GM21515 (cell line): Measurements from ENCODE around the gene SMARCB1.

Source experiments
- ATAC-seq: cut with Tn5 transposase; IDR thresholded peaks from one replicate; pipeline ENCODE4 v1.9.1; 2021; ENCODE audit not compliant: unreplicated experiment

Gene SMARCB1

DNA sequence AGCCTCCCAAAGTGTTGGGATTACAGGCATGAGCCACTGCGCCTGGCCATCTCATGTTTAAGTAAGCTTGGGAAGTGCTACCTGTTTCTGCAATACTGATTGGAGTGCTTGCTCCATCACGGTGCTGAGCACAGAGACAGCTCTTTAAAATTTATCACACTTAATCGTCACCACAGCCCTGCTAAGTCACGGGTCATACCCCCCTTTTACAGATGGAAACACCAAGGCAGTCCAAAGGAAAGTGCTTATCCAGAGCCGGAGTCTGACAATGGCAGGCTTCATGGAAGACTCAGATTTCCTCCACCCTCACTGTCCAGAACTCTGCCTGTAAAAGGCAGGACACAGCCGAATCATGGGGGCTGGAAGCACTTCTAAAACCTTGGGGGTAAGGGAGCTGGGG lies 26.7 kb upstream of the SMARCB1 start:
- no peak for ATAC-seq

DNA sequence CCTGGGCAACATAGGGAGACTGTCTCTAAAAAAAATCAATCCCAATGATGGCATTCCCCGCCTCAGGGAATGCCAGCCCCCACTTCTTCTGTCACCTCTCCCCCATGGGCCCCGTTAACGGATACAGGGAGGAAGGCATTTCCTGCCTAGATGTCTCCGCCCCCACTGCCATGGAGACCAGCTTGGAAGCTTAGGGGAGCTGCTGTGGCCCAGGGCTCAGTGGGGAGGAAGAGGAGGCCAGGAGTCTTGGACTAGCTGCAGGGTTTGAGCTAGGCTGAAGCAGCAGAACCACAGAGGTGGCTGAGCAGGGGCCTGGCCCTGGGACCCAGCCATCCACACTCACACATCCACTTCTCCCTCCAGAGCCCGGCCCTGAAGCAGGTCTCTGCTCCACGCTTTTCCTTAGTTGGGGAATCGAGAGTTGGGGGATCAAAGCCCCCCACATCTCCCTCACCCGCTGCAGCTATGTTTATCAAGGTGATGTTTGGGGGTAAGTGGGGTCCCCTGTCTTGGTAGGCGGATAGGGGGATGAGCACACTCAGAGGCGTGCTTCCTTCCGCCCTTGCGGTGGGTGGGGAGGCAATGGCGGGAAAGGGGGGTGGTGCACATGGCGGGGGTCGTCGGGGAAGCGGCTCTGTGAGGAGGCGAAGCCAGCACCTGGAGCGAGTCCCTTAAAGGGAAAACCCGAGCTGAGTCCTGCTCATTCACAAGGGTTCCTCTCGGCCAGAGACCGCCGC lies 23.8 kb upstream of the SMARCB1 start, which contains the start of gene C22orf15:
TSS of gene C22orf15 (plus strand) at position 149 of the 737 bp plus-strand sequence. CDS start at position 466, 317 bp downstream.
- ATAC-seq = no peak

DNA sequence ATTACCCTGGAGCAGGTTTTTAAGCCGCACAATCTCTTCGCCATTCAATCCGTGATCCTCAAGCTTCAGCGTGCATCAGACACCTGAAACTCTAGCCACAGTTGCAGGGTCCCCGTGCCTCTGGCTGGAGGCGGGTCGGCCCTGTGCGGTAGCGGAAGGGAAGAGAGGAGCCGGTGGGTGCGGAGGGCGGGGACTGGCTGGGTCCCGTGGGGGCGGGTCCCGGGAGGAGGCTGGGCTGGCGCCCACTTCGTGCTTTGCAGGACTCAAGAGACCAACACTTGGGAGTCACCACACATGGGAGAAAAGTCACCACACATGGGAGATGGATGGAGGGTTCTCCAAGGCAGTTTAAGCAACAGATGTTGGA lies 23.2 kb upstream of the SMARCB1 start:
- ATAC-seq = no peak

DNA sequence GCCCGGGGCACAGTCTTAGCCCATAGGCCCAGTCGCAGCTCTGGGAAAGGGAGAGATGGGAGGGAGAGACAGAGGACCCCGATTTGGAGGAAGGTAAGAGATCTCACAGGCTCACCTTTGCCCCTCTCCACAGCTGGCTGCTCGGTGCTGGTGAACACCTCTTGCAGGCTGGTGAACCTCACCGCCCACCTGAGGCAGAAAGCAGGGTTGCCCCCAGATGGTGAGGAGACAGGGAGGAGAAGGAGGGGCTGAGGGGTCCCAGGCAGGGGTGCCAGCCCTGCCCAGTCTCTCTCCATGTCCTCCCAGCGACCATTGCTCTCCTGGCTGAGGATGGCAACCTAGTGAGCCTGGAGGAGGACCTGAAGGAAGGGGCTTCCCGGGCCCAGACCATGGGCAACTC lies 22.8 kb upstream of the SMARCB1 start:
- ATAC-seq = no peak

DNA sequence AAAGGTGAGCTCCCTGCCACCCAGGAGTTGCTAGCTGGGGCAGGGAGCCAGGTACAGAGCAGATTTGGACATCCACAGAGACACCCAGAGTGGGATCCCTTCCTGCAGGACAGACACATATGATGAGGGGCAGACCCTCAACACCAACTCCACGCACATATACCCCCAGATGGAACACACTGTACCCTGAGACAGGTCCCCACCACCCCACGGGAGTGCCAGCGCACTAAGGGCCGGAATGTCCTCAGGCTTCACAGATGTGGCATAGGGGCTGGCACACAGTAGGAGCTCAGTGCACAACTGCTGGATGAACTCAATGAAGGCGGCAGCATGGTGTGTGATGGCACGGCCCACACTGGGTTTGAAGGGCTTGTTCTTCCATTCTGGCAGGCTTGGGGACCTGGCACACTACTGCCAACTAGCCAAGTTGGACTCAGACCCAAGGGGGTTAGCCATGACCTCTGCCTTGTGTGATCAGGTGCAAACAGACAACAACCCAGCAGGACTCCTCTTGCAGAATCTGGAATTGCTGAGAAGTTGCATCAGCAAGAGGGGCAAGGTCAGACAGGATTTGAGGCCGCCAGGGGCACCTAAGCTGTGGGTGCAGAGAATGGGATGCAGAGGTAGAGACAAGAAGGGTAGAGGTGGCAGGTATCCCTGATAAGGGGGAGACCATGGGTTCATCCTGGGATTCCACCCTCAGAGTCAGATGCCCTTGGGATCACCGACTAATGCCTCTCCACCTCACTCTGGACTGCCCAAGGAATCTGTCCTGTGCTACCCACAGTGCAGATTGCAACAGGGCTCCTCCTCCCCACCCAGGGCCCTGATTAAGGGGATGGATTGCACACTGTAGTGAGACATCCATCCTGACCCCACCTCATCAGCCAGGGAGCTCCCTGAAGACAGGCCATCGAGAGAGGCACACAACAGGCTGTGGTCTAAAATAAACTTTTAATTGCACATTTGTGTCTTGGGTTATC lies 21.6 kb upstream of the SMARCB1 start:
- no peak for ATAC-seq

DNA sequence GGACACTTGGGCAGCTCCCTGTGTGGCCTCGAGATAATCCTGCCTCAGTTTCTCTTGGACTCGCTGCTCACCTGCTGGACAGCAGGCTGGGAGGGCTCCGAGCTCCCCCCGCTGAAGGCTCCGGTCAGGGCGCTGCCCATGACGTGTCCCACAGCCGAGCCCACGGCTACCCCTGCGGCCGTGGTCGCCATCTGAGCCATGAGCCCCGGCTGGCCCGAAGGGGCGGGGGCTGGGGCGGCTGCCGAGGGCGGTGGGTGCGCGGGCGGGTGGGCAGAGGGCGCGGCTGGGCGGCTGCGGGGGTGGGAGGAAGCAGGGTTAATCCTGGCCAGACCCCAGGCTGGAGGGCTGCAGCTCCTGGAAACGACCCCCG lies 19.5 kb upstream of the SMARCB1 start:
- ATAC-seq = no peak

DNA sequence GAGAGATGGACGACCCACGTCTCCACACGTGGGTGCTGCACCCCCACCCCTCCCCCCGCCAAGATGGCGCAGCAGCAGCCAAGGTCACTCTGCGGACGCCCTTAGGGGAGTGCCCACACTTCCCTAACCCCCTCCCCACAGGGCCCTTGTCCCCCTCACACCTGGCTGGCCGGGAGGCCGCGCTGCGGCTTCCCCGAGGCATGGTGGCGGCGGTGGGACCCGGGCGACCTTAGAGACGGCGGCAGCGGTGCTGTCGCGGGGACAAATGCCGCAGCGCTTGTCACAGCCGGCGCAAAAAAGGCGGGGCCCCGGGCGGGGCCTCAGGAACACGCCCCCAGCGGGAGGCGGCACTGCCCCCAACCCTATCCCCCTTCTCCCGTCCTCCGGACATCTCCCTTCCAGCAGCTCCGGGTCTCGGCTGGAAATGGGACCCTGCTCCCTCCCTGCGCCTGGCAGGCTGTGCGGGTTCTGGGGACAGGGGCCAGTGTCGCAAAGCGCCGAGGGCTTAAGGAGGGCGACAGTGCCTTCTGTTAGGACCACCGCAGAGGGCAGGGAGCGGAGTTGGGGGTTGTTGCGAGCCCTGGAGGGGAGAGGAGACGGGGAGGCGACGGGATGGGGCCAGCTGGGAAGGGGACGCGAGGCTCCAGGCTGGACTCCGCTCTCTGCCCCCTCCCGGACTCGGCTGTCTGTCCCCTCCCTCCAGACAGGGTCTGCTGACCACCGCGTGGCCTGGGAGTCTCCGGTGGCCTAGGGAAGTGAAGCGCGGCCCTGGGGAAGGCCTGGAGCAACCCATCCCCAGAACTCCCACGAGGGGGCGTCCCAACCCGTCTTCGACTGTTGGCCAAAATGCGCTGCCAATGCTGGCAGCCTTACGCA lies 18.9 kb upstream of the SMARCB1 start, which contains the start of gene CHCHD10:
TSS of gene CHCHD10 (minus strand) at position 300 of the 876 bp plus-strand sequence. CDS start at position 202, 98 bp downstream.
- no peak for ATAC-seq

DNA sequence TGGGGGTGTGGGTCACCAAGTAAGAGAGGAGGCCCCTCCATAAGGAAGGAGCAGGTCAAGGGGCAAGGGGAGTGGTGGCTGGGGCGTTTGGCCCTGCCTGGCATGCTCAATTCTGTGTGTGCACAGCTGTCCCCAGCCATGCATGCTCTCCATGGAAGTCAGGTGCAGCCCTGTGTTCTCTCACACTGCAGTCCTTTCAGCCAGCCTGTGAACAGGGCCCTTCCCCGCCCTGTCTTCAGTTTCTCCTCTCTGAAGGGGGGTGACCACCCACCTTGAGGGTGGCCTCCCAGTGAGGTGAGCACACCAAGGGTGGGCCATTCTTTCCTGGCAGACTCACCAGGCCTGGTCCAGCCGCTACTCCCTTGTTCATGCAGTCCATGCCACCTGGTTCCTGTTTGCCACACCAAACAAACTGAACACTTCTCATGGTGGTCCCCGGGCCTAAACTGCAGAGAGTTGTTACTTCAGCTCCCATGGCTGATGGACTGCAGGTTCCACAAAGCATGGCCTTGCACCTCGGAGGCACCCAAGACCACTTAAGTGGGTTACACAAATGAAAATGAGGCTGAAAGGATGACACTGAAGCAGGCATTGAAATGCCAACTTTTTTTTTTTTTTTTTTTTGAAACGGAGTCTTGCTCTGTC lies 17.3 kb upstream of the SMARCB1 start:
- no peak for ATAC-seq

DNA sequence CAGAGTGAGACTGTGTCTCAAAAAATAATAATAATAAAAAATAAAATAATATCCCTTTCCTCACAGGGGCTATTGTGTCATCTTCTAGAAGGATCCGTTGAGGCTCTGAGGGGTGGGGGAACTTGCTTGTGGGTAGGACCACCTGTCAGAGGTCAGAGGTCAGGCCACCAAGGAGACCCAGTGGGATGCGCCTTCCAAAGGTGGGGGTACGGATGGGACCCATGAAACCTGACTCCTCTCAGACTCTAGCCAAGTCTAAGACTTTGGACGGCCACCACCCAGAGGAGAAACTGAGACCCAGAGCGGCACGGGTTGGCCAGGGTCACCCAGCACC lies 14.5 kb upstream of the SMARCB1 start:
- ATAC-seq = no peak

DNA sequence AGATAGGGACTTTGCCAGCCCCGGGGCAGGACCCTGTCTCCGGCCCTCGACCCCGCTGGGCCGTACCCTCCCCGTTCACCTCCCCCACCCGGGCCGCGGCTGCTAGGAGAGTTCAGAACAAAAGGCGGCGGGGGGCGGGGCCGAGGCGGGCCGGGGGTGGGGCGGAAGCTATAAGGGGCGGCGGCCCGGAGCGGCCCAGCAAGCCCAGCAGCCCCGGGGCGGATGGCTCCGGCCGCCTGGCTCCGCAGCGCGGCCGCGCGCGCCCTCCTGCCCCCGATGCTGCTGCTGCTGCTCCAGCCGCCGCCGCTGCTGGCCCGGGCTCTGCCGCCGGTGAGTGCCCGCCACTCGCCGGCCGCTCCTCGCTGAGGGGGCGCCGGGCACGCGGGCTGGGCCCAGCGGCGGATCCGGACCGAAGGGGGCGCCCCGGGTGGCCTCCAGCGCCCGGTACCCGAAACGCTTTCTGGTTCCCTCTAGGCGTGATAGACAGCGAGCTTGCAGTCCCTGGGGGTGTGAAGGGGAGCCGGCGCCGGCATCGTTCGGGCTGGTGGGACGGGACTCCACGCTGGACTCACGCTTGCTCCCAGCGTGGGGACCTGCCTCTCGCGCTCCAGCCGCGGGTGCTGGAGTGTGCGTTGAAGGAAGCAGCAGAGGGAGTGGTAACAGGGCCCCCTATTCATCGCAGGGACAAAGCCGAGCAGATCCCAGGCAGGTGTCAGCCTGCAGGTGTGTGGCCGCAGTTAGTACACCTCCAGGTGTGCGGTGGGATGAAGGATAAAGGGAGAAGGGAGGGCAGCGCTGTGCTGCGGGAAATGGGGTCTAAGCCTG lies 13.9 kb upstream of the SMARCB1 start, which contains the start of gene MMP11:
TSS of gene MMP11 (plus strand) at position 201 of the 825 bp plus-strand sequence. CDS start at position 223, 22 bp downstream.
- no peak for ATAC-seq

DNA sequence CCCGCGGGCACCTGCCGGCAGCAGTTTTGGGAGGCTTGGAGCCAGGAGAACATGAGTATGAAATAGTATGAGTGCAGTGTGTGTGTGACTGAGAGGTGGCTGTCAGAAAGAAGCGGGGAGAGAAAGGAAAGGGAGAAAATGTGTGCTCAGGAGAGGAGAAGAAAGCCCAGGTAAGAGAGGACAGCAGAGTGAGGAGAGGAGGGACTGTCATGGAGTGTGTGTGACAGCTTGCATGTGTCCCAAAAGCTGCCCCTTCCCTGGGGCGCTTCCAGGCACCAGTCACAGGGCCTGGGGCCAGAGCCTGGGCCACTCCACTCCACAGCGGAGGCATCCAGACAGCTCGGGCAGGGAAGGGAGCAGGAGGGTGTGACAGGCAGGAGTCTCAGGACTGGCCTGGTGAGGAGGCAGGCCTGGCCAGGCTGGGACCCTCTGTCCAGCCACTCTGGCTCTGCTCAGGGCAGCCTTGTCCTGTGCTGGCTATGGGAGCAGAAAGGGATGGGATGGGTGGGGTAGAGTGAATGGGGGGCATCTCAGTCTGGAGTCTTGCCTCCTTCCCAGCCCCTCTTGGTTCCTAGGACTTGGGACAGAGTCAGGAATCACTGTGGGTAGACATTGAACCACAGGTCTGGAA lies 13.2 kb upstream of the SMARCB1 start:
- ATAC-seq = no peak

DNA sequence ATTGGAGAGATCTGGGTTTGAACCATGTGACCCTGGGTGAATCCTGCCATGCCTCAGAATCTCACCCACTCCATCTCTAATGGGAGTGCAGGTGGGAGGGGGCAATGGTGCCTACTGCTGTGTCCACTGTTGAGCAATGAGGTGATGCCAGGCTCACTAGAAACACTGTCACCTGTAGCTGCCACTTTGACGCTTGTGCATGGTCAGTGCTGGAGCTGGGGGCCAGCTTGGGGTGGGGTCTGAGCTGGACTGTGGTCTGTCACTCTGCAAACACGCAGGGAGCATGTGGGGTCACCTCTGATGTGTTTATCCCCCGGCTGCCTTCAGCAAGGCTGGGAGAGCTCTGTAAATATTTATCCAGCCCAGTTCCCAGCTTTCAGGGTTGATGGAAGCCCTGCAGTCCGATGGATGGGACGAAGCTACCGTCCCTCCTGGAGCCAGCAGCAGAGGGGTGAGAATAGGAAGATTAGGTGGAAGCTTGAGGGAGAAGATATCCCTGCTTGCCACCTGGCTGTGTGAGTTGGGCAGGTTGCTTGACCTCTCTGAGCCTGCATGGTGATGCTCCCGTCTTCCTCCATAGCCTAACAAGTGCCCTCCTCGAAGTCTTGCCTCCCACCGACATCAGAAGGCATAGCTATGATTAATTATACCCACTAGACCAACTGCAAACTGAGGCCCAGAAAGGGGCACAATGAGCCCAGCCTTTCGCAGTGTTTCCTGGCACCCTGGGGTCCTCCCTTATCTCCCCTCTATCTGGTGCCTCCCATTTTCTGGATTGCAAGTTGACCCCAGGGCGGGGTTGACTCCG lies 12.4 kb upstream of the SMARCB1 start:
- ATAC-seq = no peak

DNA sequence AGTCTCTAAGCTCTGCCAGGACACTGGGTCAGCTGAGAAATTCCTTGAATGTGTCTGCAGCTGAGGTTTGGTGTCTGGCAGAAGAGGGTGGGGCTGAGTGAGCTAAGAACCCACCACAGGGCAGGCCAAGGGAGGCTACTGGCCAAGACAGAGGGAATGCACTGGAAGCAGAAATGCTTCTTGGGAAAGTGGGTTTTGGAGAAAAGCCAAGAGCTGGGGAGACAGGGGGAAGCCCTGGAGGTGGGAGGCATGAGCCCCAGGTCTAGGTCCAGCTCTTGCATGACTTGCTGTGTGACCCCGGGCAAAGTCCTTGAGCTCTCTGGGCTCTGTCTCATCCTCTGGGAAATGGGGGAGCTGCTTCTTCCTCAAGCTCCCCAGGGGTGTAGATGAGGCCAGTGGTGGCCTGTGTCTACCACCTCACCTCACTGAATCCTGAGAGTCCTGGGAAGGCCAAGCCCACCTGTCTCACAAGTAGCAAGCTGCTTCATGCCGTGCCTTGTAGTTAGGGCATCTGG lies 11.8 kb upstream of the SMARCB1 start:
- no peak for ATAC-seq

DNA sequence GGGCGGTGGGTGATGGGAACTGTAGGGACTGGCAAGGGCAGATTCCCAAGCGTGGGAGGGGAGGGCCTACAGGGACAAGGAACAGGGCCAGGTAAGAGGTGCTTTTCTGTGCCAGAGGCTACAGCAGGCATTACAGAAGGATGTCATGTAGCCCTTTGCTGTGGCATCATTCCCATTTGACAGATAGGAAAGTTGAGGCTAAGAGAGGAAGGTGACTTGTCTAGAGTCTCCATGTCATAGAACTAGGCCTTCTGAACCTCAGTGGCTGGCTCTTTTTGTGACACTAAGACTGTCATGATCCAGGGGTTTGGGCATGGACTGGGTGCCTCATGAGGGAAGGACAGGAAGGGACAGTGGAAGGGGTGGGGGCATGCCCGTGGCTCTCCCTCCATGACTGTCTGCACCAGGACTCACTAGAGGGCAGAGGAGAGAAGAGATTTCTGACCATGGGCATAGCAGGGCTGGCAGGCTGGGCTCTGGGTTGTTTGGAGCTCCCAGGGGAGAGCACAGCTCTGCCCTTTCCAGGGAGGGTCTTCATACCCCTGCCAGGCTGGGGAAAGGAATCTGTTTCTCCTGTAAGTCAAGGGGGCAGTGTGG lies 10.9 kb upstream of the SMARCB1 start:
- ATAC-seq = no peak

DNA sequence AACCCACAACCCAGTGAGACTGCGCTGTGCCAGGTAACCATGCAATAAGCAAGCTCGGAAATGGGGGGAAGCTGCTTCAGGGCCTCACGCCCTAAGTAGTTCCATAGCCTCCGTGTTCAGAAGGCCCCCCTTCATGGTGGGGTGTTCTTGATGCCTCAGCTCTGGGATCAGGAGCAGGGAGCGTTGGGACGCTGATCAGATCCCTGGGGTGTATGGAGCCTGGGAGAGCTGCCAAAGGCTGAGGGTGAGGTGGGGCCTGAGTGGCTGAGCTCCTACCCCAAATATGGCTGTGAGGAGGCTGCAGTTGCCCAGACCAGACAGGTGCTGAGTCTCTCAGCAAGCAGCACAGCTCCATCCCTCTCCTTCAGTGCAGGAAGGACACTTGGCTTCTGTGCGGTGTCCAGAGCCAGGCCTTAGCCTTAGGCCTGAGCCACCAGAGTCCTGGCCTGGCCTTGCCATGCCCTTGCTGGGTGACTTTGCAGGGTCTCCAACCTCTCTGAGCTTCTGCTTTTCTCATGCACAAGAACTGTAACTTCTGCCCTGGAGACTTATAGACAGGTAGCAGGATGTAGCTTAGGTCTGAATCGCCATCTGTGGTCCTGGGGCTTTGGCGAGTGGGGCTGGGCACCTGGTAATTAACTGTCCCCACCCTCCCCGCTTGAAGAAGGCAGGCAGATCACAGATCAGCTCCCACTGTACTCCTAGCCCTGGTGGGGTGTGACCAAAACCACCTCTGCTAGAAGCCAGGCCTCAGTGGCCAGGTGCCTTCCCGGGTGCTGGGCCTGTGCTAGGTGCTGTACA lies 8.8 kb upstream of the SMARCB1 start:
- ATAC-seq = no peak

DNA sequence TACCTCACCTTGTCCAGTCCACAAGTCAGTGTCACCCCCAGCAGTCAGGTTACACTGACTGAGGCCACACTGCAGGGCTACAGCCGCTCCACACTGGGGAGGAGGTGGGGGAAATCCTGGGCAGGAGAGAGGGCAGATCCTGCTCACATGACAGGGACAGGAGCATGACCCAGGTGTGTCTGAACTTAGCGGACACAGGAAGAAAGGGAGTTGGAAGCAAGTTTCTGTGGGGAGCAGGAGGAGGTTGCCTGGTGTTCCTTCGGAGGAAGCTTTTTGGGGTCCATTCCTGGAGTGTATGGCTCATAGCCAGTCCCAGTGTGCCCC lies 8.2 kb upstream of the SMARCB1 start:
- ATAC-seq = no peak

DNA sequence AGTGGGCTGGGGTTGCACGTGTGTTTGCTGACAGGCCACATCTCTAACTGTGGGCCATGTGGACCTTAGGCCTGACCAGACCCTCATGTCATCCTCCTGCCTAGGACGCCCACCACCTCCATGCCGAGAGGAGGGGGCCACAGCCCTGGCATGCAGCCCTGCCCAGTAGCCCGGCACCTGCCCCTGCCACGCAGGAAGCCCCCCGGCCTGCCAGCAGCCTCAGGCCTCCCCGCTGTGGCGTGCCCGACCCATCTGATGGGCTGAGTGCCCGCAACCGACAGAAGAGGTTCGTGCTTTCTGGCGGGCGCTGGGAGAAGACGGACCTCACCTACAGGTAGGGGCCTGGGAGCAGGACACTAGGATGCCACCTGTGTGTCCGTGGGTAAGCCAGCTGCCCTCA lies 7.7 kb upstream of the SMARCB1 start:
- no peak for ATAC-seq
